ENCODE data around the gene JMY.

GRCh38 chr5:79235261-79235633 is 684 bp upstream of the JMY start:
- TF ChIP-seq CTCF (IDR thresholded peaks at IDR 0.05) (no peak), POLR2A (IDR thresholded peaks at IDR 0.05) (no peak)
